Measurements from ENCODE around the gene AUTS2.

- TF ChIP-seq POLR2AphosphoS5 (IDR thresholded peaks at IDR 0.05; ENCODE audit: low read depth, low read length), result no peak
- TF ChIP-seq TAF1 (IDR thresholded peaks at IDR 0.05; ENCODE audit: low read depth, low read length), result no peak
These were observed 473.5 kb downstream of the AUTS2 start for GRCh38 chr7:70071766-70072165.

Measured in GM12891 (cell line).